Measurements from ENCODE around the gene ROR2. TPM values are rescaled to one million over a fixed set of nuclear protein-coding genes. Genes with fewer than 3 reads are reported as not detected.

ROR2 gene
- total RNA-seq, 1 experiment from 2014 or later, result not detected

DNA sequence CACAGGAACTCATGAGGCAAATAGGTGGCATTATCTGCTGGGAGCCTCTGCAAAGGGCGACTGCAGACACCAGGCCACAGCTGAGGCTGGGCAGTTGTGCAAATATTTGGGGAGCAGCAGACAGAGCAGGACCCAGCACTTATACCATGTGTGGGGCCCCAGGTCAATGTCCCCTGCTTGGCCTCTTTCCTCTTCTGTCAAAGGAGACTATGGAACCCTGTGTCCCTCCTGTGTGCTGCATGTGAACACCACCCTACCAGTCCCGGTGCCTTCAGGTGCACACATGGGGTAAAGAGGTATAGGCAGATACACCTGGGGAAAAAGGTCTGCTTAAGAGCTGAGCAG lies 50.8 kb downstream of the ROR2 start:
- Mint-ChIP-seq H3K4me1 (ENCODE audit: low read depth, unreplicated experiment) (no peaks in the 10 kb centered on the region), H3K4me3 (ENCODE audit: low read depth, unreplicated experiment) (no peak overlapping the region), H3K27me3 (ENCODE audit: unreplicated experiment) (peaks cover 49% of the 10 kb centered on the region), H3K36me3 (ENCODE audit: insufficient read depth, unreplicated experiment) (no peaks in the 10 kb centered on the region), H3K9me3 (ENCODE audit: low read depth, unreplicated experiment) (no peaks in the 10 kb centered on the region), H3K27ac (ENCODE audit: unreplicated experiment) (no peak overlapping the region)
- DNase-seq, result no peak
- CTCF ChIA-PET, result no interaction called here
- BruUV-seq (replicated peaks), result no TSS peak
- TF ChIP-seq, protein P1, sequence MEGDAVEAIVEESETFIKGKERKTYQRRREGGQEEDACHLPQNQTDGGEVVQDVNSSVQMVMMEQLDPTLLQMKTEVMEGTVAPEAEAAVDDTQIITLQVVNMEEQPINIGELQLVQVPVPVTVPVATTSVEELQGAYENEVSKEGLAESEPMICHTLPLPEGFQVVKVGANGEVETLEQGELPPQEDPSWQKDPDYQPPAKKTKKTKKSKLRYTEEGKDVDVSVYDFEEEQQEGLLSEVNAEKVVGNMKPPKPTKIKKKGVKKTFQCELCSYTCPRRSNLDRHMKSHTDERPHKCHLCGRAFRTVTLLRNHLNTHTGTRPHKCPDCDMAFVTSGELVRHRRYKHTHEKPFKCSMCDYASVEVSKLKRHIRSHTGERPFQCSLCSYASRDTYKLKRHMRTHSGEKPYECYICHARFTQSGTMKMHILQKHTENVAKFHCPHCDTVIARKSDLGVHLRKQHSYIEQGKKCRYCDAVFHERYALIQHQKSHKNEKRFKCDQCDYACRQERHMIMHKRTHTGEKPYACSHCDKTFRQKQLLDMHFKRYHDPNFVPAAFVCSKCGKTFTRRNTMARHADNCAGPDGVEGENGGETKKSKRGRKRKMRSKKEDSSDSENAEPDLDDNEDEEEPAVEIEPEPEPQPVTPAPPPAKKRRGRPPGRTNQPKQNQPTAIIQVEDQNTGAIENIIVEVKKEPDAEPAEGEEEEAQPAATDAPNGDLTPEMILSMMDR (IDR thresholded peaks at IDR 0.05; ENCODE audit: unreplicated experiment), result no peak
- intact Hi-C loops (cut with micrococcal nuclease; ENCODE audit: unreplicated experiment), result no loop called here

DNA sequence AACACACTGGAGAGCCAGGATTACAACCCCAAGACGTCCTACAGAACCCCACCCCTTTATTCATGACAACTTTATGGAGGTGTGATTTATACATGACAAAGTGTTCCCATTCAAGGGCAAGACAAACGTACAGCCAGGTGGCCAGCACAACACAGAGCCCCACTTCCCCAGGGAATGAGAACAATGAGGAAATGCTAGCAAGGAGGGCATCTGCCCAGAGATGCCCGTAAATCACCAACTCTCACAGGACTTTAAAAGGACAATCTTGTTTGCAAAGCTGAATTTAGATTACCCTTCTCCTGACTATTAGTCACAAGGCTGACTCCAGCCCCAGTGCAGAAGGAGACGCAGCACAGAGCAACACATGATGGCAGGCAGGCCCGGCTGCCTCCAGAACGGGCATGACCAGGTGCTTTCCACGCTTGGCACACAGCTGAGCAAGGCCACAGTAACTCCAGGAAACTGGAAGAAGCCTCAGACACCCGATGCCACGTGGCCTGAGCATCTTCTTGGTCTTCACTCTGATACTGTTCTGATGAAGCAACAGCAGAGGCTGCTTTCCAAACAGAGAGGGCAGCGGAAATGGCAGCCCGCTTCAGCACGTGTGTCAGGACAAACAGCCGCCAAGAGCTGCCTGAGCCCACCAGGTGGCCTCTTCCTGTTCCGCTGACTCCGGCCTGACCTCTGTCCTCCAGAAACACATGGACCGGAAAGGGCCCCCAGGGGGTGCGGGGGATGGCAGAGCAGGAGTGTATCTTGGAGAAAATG lies 51.4 kb downstream of the ROR2 start:
- intact Hi-C loops (cut with micrococcal nuclease; ENCODE audit: unreplicated experiment), result no loop called here
- Mint-ChIP-seq H3K9me3 (ENCODE audit: low read depth, unreplicated experiment) (no peaks in the 10 kb centered on the region), H3K4me3 (ENCODE audit: low read depth, unreplicated experiment) (no peak overlapping the region), H3K27me3 (ENCODE audit: unreplicated experiment) (peaks cover 54% of the 10 kb centered on the region), H3K4me1 (ENCODE audit: low read depth, unreplicated experiment) (no peaks in the 10 kb centered on the region), H3K36me3 (ENCODE audit: insufficient read depth, unreplicated experiment) (no peaks in the 10 kb centered on the region), H3K27ac (ENCODE audit: unreplicated experiment) (no peak overlapping the region)
- TF ChIP-seq, protein P1 (IDR thresholded peaks at IDR 0.05; ENCODE audit: unreplicated experiment), result no peak
- BruUV-seq (replicated peaks), result no TSS peak
- DNase-seq, result no peak
- CTCF ChIA-PET, result no interaction called here

DNA sequence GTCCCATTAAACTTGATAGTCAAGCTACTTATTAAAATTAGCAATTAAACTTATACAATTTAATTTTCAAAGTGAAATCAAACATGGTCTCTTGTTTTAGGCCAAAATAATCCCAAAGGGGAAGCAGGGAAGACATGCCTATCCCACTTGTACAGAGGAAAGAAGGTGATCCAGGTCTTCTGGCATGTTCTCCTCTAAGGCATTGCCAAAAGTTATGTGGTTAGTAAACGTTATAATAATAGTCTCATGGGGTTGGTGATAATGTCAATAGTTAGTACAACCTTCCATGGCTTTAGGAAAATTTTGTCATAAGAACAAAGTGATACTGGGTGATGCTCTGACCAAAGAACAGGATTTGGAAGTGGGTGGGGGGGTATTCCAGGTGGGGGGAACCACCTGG lies 52.8 kb downstream of the ROR2 start:
- H3K9me3 Mint-ChIP-seq (ENCODE audit: low read depth, unreplicated experiment), result no peaks in the 10 kb centered on the region
- intact Hi-C loops (cut with micrococcal nuclease; ENCODE audit: unreplicated experiment), result no loop called here
- no peak overlapping the region for H3K4me3 Mint-ChIP-seq (ENCODE audit: low read depth, unreplicated experiment)
- DNase-seq, result no peak
- H3K27ac Mint-ChIP-seq (ENCODE audit: unreplicated experiment), result no peak overlapping the region
- TF ChIP-seq, protein P1 (IDR thresholded peaks at IDR 0.05; ENCODE audit: unreplicated experiment), result no peak
- no peaks in the 10 kb centered on the region for H3K4me1 Mint-ChIP-seq (ENCODE audit: low read depth, unreplicated experiment)
- no TSS peak for BruUV-seq (replicated peaks)
- H3K27me3 Mint-ChIP-seq (ENCODE audit: unreplicated experiment), result peaks cover 64% of the 10 kb centered on the region
- CTCF ChIA-PET, result no interaction called here
- no peaks in the 10 kb centered on the region for H3K36me3 Mint-ChIP-seq (ENCODE audit: insufficient read depth, unreplicated experiment)

DNA sequence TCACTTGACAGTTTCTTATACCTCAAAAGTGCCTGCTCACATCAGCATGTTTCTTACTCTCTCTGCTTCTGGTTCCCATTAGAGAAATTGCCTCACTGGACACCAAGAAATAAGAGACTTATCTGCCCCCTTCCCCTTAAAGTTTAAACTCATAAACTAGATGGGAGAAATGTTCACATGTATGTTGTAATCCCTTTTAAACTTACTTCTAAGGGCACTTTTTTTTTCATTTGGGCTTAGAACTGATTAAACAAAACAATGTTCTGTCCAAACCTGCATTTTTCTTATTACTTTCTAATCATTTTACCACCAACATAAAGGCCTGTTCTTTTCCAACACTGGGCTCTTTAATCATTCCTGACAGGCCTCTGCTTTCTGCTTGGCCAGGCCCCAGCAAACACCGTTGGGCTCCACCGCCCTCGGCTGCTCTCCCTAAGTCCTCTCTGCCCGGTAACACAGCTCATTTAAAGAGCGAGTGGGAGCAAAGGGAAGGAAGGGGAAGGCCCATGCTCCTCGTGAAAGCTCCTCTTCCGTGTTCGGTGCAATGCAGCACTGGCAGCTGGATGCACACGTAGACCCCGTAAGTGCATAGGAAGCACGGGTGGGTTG lies 53.4 kb downstream of the ROR2 start:
- H3K27ac Mint-ChIP-seq (ENCODE audit: unreplicated experiment), result no peak overlapping the region
- no peak overlapping the region for H3K4me3 Mint-ChIP-seq (ENCODE audit: low read depth, unreplicated experiment)
- no peaks in the 10 kb centered on the region for H3K4me1 Mint-ChIP-seq (ENCODE audit: low read depth, unreplicated experiment)
- peaks cover 64% of the 10 kb centered on the region for H3K27me3 Mint-ChIP-seq (ENCODE audit: unreplicated experiment)
- no peaks in the 10 kb centered on the region for H3K36me3 Mint-ChIP-seq (ENCODE audit: insufficient read depth, unreplicated experiment)
- no peaks in the 10 kb centered on the region for H3K9me3 Mint-ChIP-seq (ENCODE audit: low read depth, unreplicated experiment)
- CTCF ChIA-PET, result no interaction called here
- TF ChIP-seq, protein P1 (IDR thresholded peaks at IDR 0.05; ENCODE audit: unreplicated experiment), result no peak
- BruUV-seq (replicated peaks), result no TSS peak
- no peak for DNase-seq
- intact Hi-C loops (cut with micrococcal nuclease; ENCODE audit: unreplicated experiment), result no loop called here
